Measurements from ENCODE around the gene COPS3. TPM values are rescaled to one million over a fixed set of nuclear protein-coding genes. Genes with fewer than 3 reads are reported as not detected.

Gene COPS3
- total and polyA plus RNA-seq, 2 of the 4 experiments (the other 2 are of a cell fraction) = 71.4 to 144 TPM

DNA sequence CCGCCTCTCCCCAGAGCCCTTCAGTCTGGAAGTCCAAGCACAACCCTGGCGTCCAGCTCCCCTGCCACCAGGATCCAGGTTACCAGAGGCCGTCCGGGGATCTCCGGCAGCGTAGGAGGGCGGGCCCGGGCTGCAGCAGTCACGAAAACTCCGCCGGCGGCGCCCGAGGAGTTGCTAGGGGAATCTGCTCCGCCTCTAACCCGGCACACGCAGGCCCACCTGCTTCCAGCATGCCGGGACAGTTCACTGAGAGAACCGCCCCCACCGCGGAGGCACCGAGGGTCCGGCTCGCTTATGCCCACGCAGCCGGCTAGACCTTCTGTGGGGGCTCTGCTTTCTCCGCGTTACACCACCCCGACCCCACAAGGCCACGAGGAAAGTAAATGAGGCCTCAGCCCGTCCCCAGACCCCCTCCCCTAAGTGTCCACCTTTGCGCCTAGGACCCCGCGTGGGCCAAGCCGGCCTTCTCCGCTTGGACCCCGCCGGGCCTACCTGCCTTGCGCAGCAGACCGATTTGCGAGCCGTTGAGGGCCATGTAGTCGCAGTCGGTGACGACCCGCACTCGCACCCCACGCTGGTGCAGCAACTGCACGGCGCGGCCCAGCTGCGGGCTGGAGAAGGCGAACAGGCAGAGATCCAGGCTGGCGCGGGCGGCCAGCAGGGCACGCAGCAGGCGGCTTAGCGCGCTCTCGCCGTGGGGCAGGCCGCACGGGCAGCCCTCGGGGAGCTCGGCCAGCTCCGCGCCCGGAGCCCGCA is 75.5 kb downstream of the COPS3 start (continued):
- TF ChIP-seq USF2 (IDR thresholded peaks at IDR 0.05; ENCODE audit: low read depth, low read length) = no peak

GRCh38 chr17:17204635-17205231 is 76.3 kb downstream of the COPS3 start:
- ATAC-seq (ENCODE audit: low read depth) (no peak), DNase-seq (no peak)
- no peaks in the 10 kb centered on the region; a peak in 1 of 4 replicates for H3K79me1 ChIP-seq (ENCODE audit: low read depth in 1 of 2, low read length in 2 of 2)
- H2BK20ac ChIP-seq (ENCODE audit: low read depth, low read length) = no peak overlapping the region
- no peak overlapping the region for H2BK15ac ChIP-seq (ENCODE audit: low read depth, low read length)
- no peak overlapping the region for H3K56ac ChIP-seq (ENCODE audit: extremely low read depth, insufficient read depth, low read length)
- H3K23ac ChIP-seq (ENCODE audit: low read depth, low read length) = peak overlapping the region; percentile 16; the same call in 1 of the 2 replicates
- no peak overlapping the region for H3K4ac ChIP-seq (ENCODE audit: low read depth, low read length)
- no peak overlapping the region for H3K4me3 ChIP-seq (ENCODE audit: insufficient read depth, low read depth, low read length)
- H2BK5ac ChIP-seq (ENCODE audit: low read depth, low read length, poor library complexity, severe bottlenecking) = no peak overlapping the region
- H2AK9ac ChIP-seq (replicated peaks; ENCODE audit: low read depth, low read length, poor library complexity) = no peak overlapping the region
- no peak overlapping the region for H2BK120ac ChIP-seq (ENCODE audit: low read depth, low read length)
- H3K18ac ChIP-seq (ENCODE audit: low read depth, low read length) = no peak overlapping the region
- H3K9ac ChIP-seq (ENCODE audit: low read depth, low read length) = no peak overlapping the region
- BruUV-seq (replicated peaks) = no TSS peak
- no peak for TF ChIP-seq CEBPB (IDR thresholded peaks at IDR 0.05; ENCODE audit: low read depth, low read length)
- TF ChIP-seq BHLHE40 (IDR thresholded peaks at IDR 0.05; ENCODE audit: low read depth, low read length) = no peak
- no peak for TF ChIP-seq USF2 (IDR thresholded peaks at IDR 0.05; ENCODE audit: low read depth, low read length)
- no peak overlapping the region for H2AFZ ChIP-seq (replicated peaks; ENCODE audit: low read length, poor library complexity)
- peaks cover 23% of the 10 kb centered on the region for H3K4me1 ChIP-seq (ENCODE audit: control insufficient read depth, insufficient read depth, low read length)
- H3K27ac ChIP-seq (ENCODE audit: insufficient read depth, low read length) = no peak overlapping the region
- CTCF ChIA-PET = no interaction called here
- H2AK5ac ChIP-seq (ENCODE audit: low read depth, low read length) = 0 out of 2 replicates have a peak overlapping the region, but pooled peaks have one; percentile 12
- H3K9me3 ChIP-seq (ENCODE audit: control insufficient read depth, insufficient read depth, low read length) = no peaks in the 10 kb centered on the region
- POLR2A ChIA-PET (ENCODE audit: unreplicated experiment) = no interaction called here
- in situ Hi-C loops (cut with MboI; ENCODE audit: low sequenced_read_pairs) (no loop called here), dilution Hi-C loops (cut with HindIII; ENCODE audit: low sequenced_read_pairs, unreplicated experiment) (no loop called here), intact Hi-C loops (cut with micrococcal nuclease) (no loop called here)
- no peaks in the 10 kb centered on the region; the same call in 1 of the 2 replicates for H4K20me1 ChIP-seq (ENCODE audit: insufficient read depth, low read length)
- peak overlapping the region; percentile 33; the same call in 1 of the 2 replicates for H3K4me2 ChIP-seq (ENCODE audit: low read depth, low read length)
- H3K9me1 ChIP-seq (ENCODE audit: insufficient read depth, low read length) = peaks cover 8% of the 10 kb centered on the region; the same call in 1 of the 2 replicates
- H4K91ac ChIP-seq (ENCODE audit: insufficient read depth, low read depth, low read length) = no peak overlapping the region
- 0 out of 2 replicates have a peak overlapping the region, but pooled peaks have one; percentile 15 for H3K14ac ChIP-seq (replicated peaks; ENCODE audit: low read depth, low read length)
- no peak overlapping the region for H4K5ac ChIP-seq (ENCODE audit: low read depth, low read length)
- no peaks in the 10 kb centered on the region; the same call in 1 of the 2 replicates for H3K36me3 ChIP-seq (ENCODE audit: control insufficient read depth, insufficient read depth, low read length)
- 76% methylated on average over 5 of the region's 14 CpGs; no CpG with 5 or more reads in 1 of the 2 experiments for WGBS, 2 experiments (ENCODE audit: extremely low coverage in 2 of 2, insufficient read length in 1 of 2)
- no peak overlapping the region for H4K8ac ChIP-seq (ENCODE audit: low read depth in 2 of 2, low read length in 2 of 2)
- no peaks in the 10 kb centered on the region for H3K27me3 ChIP-seq (ENCODE audit: control insufficient read depth, insufficient read depth, low read length)
